ENCODE data around the gene GAL3ST1.
"Not testable (repeated sequence)": the region's sequence is repeated elsewhere in the genome, so short reads cannot be mapped to it uniquely, and the experiment has no call there.

Gene GAL3ST1

GRCh38 chr22:30553971-30554370 is 20.5 kb downstream of the GAL3ST1 start:
- peaks cover 5% of the 10 kb centered on the region; the same call in 1 of the 2 replicates for H3K36me3 ChIP-seq (ENCODE audit: control insufficient read depth, insufficient read depth, low read length)
- H3K4me3 ChIP-seq (ENCODE audit: low read length) = no peak overlapping the region
- no peak for DNase-seq (ENCODE audit: low read depth, low spot score)
- H3K4me1 ChIP-seq (ENCODE audit: control insufficient read depth, insufficient read depth, low read length) = no peaks in the 10 kb centered on the region; the same call in 1 of the 2 replicates
- WGBS (ENCODE audit: insufficient coverage, insufficient read length) = no CpG with 5 or more reads among the region's 7 CpGs
- H3K27me3 ChIP-seq (ENCODE audit: control insufficient read depth, insufficient read depth, low read length) = no peaks in the 10 kb centered on the region
- H3K9me3 ChIP-seq (ENCODE audit: control insufficient read depth, insufficient read depth, low read length) = no peaks in the 10 kb centered on the region
- no peak overlapping the region for H3K27ac ChIP-seq (ENCODE audit: low read length)

GRCh38 chr22:30552719-30553118 is 21.7 kb downstream of the GAL3ST1 start:
- no peak for DNase-seq (ENCODE audit: low read depth, low spot score)
- Histone ChIP-seq H3K27me3 (ENCODE audit: control insufficient read depth, insufficient read depth, low read length) (no peaks in the 10 kb centered on the region), H3K4me3 (ENCODE audit: low read length) (no peak overlapping the region), H3K36me3 (ENCODE audit: control insufficient read depth, insufficient read depth, low read length) (peaks cover 5% of the 10 kb centered on the region; the same call in 1 of the 2 replicates), H3K27ac (ENCODE audit: low read length) (no peak overlapping the region), H3K4me1 (ENCODE audit: control insufficient read depth, insufficient read depth, low read length) (no peaks in the 10 kb centered on the region; the same call in 1 of the 2 replicates), H3K9me3 (ENCODE audit: control insufficient read depth, insufficient read depth, low read length) (no peaks in the 10 kb centered on the region)
- WGBS (ENCODE audit: insufficient coverage, insufficient read length) = no CpG with 5 or more reads among the region's 1 CpG

- not testable (repeated sequence) for H3K27ac ChIP-seq (ENCODE audit: low read length); DNase-seq (ENCODE audit: low read depth, low spot score); H3K4me3 ChIP-seq (ENCODE audit: low read length); H3K27me3 ChIP-seq (ENCODE audit: control insufficient read depth, insufficient read depth, low read length); H3K4me1 ChIP-seq (ENCODE audit: control insufficient read depth, insufficient read depth, low read length); H3K36me3 ChIP-seq (ENCODE audit: control insufficient read depth, insufficient read depth, low read length); H3K9me3 ChIP-seq (ENCODE audit: control insufficient read depth, insufficient read depth, low read length)
- WGBS (ENCODE audit: insufficient coverage, insufficient read length) = no CpG with 5 or more reads among the region's 3 CpGs
Measured at GRCh38 chr22:30551813-30552212, 22.7 kb downstream of the GAL3ST1 start.

- Histone ChIP-seq H3K9me3 (ENCODE audit: control insufficient read depth, insufficient read depth, low read length) (no peaks in the 10 kb centered on the region), H3K4me1 (ENCODE audit: control insufficient read depth, insufficient read depth, low read length) (peaks cover 2% of the 10 kb centered on the region; the same call in 1 of the 2 replicates), H3K36me3 (ENCODE audit: control insufficient read depth, insufficient read depth, low read length) (no peaks in the 10 kb centered on the region), H3K27me3 (ENCODE audit: control insufficient read depth, insufficient read depth, low read length) (no peaks in the 10 kb centered on the region; the same call in 1 of the 2 replicates), H3K4me3 (ENCODE audit: low read length) (no peak overlapping the region), H3K27ac (ENCODE audit: low read length) (no peak overlapping the region)
- WGBS (ENCODE audit: insufficient coverage, insufficient read length) = no CpG with 5 or more reads among the region's 4 CpGs
- no peak for DNase-seq (ENCODE audit: low read depth, low spot score)
Measured at GRCh38 chr22:30547188-30547587, 27.3 kb downstream of the GAL3ST1 start.

- peaks cover 2% of the 10 kb centered on the region; the same call in 1 of the 2 replicates for H3K4me1 ChIP-seq (ENCODE audit: control insufficient read depth, insufficient read depth, low read length)
- H3K27ac ChIP-seq (ENCODE audit: low read length) = no peak within 1 kb of the TSS
- no peak within 1 kb of the TSS for H3K4me3 ChIP-seq (ENCODE audit: low read length)
- H3K9me3 ChIP-seq (ENCODE audit: control insufficient read depth, insufficient read depth, low read length) = no peaks in the 10 kb centered on the region
- no peak for DNase-seq (ENCODE audit: low read depth, low spot score)
- H3K27me3 ChIP-seq (ENCODE audit: control insufficient read depth, insufficient read depth, low read length) = no peaks in the 10 kb centered on the region; the same call in 1 of the 2 replicates
- no peaks in the 10 kb centered on the region for H3K36me3 ChIP-seq (ENCODE audit: control insufficient read depth, insufficient read depth, low read length)
- no CpG with 5 or more reads among the region's 7 CpGs for WGBS (ENCODE audit: insufficient coverage, insufficient read length)
Measured at GRCh38 chr22:30546616-30547015, 27.8 kb downstream of the GAL3ST1 start, which contains the start of gene SEC14L6. SEC14L6 (minus strand) TSS chr22:30546741; CDS start chr22:30546682, 59 bp downstream.

- WGBS (ENCODE audit: insufficient coverage, insufficient read length) = no CpG with 5 or more reads among the region's 12 CpGs
- no peak for DNase-seq (ENCODE audit: low read depth, low spot score)
Measured at GRCh38 chr22:30542811-30543188, 31.7 kb downstream of the GAL3ST1 start.

GRCh38 chr22:30541961-30542810 is 32.3 kb downstream of the GAL3ST1 start:
- Histone ChIP-seq H3K9me3 (ENCODE audit: control insufficient read depth, insufficient read depth, low read length) (no peaks in the 10 kb centered on the region), H3K4me1 (ENCODE audit: control insufficient read depth, insufficient read depth, low read length) (peaks cover 4% of the 10 kb centered on the region; the same call in 1 of the 2 replicates), H3K36me3 (ENCODE audit: control insufficient read depth, insufficient read depth, low read length) (no peaks in the 10 kb centered on the region), H3K4me3 (ENCODE audit: low read length) (peak overlapping the region; percentile 36; the same call in 1 of the 2 replicates), H3K27ac (ENCODE audit: low read length) (no peak overlapping the region), H3K27me3 (ENCODE audit: control insufficient read depth, insufficient read depth, low read length) (no peaks in the 10 kb centered on the region; the same call in 1 of the 2 replicates)
- WGBS (ENCODE audit: insufficient coverage, insufficient read length) = no CpG with 5 or more reads among the region's 64 CpGs
- DNase-seq (ENCODE audit: low read depth, low spot score) = no peak

More at GRCh38 chr22:30542811-30543188, 31.7 kb downstream of the GAL3ST1 start:
- H3K9me3 ChIP-seq (ENCODE audit: control insufficient read depth, insufficient read depth, low read length) = no peaks in the 10 kb centered on the region
- H3K4me1 ChIP-seq (ENCODE audit: control insufficient read depth, insufficient read depth, low read length) = peaks cover 2% of the 10 kb centered on the region; the same call in 1 of the 2 replicates
- no peak overlapping the region for H3K27ac ChIP-seq (ENCODE audit: low read length)
- no peaks in the 10 kb centered on the region for H3K36me3 ChIP-seq (ENCODE audit: control insufficient read depth, insufficient read depth, low read length)
- no peaks in the 10 kb centered on the region; the same call in 1 of the 2 replicates for H3K27me3 ChIP-seq (ENCODE audit: control insufficient read depth, insufficient read depth, low read length)
- H3K4me3 ChIP-seq (ENCODE audit: low read length) = no peak overlapping the region; the same call in 1 of the 2 replicates

- not testable (repeated sequence) for H3K9me3 ChIP-seq (ENCODE audit: control insufficient read depth, insufficient read depth, low read length); H3K27ac ChIP-seq (ENCODE audit: low read length); H3K4me1 ChIP-seq (ENCODE audit: control insufficient read depth, insufficient read depth, low read length); H3K27me3 ChIP-seq (ENCODE audit: control insufficient read depth, insufficient read depth, low read length); H3K36me3 ChIP-seq (ENCODE audit: control insufficient read depth, insufficient read depth, low read length); DNase-seq (ENCODE audit: low read depth, low spot score)
- WGBS (ENCODE audit: insufficient coverage, insufficient read length) = no CpG with 5 or more reads among the region's 3 CpGs
- peak overlapping the region; percentile 36; the same call in 1 of the 2 replicates for H3K4me3 ChIP-seq (ENCODE audit: low read length)
Measured at GRCh38 chr22:30541511-30541910, 33.0 kb downstream of the GAL3ST1 start.

- no peak overlapping the region for H3K4me3 ChIP-seq (ENCODE audit: low read length)
- H3K4me1 ChIP-seq (ENCODE audit: control insufficient read depth, insufficient read depth, low read length) = peaks cover 5% of the 10 kb centered on the region; the same call in 1 of the 2 replicates
- H3K9me3 ChIP-seq (ENCODE audit: control insufficient read depth, insufficient read depth, low read length) = no peaks in the 10 kb centered on the region
- no peak for DNase-seq (ENCODE audit: low read depth, low spot score)
- H3K27ac ChIP-seq (ENCODE audit: low read length) = no peak overlapping the region
- no peaks in the 10 kb centered on the region for H3K36me3 ChIP-seq (ENCODE audit: control insufficient read depth, insufficient read depth, low read length)
- H3K27me3 ChIP-seq (ENCODE audit: control insufficient read depth, insufficient read depth, low read length) = no peaks in the 10 kb centered on the region; the same call in 1 of the 2 replicates
- WGBS (ENCODE audit: insufficient coverage, insufficient read length) = no CpG with 5 or more reads among the region's 1 CpG
Measured at GRCh38 chr22:30539368-30539767, 35.1 kb downstream of the GAL3ST1 start.

- Histone ChIP-seq H3K4me1 (ENCODE audit: control insufficient read depth, insufficient read depth, low read length) (peaks cover 5% of the 10 kb centered on the region; the same call in 1 of the 2 replicates), H3K4me3 (ENCODE audit: low read length) (no peak overlapping the region), H3K27ac (ENCODE audit: low read length) (no peak overlapping the region), H3K27me3 (ENCODE audit: control insufficient read depth, insufficient read depth, low read length) (no peaks in the 10 kb centered on the region), H3K36me3 (ENCODE audit: control insufficient read depth, insufficient read depth, low read length) (no peaks in the 10 kb centered on the region), H3K9me3 (ENCODE audit: control insufficient read depth, insufficient read depth, low read length) (no peaks in the 10 kb centered on the region)
- no peak for DNase-seq (ENCODE audit: low read depth, low spot score)
- WGBS (ENCODE audit: insufficient coverage, insufficient read length) = no CpG with 5 or more reads among the region's 6 CpGs
Measured at GRCh38 chr22:30538280-30538679, 36.2 kb downstream of the GAL3ST1 start.
